Bronchial epithelial cell (primary cell): ENCODE results near the gene SLC2A9. TPM values are rescaled to one million over a fixed set of nuclear protein-coding genes. Genes with fewer than 3 reads are reported as not detected.

ENCODE experiments used
- DNase-seq: peaks from one replicate; pipeline ENCODE4 v3.0.0-alpha.2; 2010; ENCODE audit warnings: low read depth
- FAIRE-seq: peaks from 2 replicates; lab custom pipeline; 2011; peaks lifted over from hg19 to GRCh38; lab: Jason Lieb, UNC
- H3K27me3 ChIP-seq: 2 replicates; pipeline ENCODE4 v1.5.1; 2011; ENCODE audit warnings: low read length; ENCODE audit not compliant: control insufficient read depth, insufficient read depth
- H3K36me3 ChIP-seq: 2 replicates; pipeline ENCODE4 v1.5.1; 2011; ENCODE audit warnings: low read length; ENCODE audit not compliant: control insufficient read depth, insufficient read depth
- H3K4me3 ChIP-seq: 2 replicates; pipeline ENCODE4 v1.5.1; 2011; ENCODE audit warnings: mild to moderate bottlenecking, low read depth, low read length, control low read depth
- total RNA-seq: library from RNA; depleted of rRNA; stranded (reverse); fragments of >200 nt; gene quantifications from 2 replicates; pipeline ENCODE4 v1.2.1, GENCODE V29; 2014
- TF ChIP-seq, protein P1 (sequence below): IDR thresholded peaks from 2 replicates; pipeline ENCODE4 v1.5.1; 2011; ENCODE audit warnings: mild to moderate bottlenecking, moderate library complexity, low read length, control low read depth, inconsistent platforms; ENCODE audit not compliant: insufficient read depth, severe bottlenecking

SLC2A9 gene
- total RNA-seq, 1 donor from 2014 or later, result 29.7 TPM

DNA sequence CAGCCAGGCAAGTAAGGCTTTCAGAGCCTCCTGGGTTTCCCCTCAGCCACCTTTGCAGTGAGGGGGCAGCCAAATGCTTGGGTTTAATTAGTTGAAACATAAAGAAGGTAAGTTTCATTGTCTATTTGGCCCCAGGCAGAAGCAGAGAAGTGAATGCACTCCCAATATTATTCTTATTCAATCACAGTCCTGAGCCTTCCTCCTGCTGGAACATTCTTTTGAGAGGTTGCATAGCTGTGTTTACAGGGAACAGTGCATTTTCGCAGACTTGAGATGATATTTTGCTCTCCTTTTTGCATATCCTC lies 13.9 kb downstream of the SLC2A9 start:
- TF ChIP-seq, protein P1, sequence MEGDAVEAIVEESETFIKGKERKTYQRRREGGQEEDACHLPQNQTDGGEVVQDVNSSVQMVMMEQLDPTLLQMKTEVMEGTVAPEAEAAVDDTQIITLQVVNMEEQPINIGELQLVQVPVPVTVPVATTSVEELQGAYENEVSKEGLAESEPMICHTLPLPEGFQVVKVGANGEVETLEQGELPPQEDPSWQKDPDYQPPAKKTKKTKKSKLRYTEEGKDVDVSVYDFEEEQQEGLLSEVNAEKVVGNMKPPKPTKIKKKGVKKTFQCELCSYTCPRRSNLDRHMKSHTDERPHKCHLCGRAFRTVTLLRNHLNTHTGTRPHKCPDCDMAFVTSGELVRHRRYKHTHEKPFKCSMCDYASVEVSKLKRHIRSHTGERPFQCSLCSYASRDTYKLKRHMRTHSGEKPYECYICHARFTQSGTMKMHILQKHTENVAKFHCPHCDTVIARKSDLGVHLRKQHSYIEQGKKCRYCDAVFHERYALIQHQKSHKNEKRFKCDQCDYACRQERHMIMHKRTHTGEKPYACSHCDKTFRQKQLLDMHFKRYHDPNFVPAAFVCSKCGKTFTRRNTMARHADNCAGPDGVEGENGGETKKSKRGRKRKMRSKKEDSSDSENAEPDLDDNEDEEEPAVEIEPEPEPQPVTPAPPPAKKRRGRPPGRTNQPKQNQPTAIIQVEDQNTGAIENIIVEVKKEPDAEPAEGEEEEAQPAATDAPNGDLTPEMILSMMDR, result no peak
- Histone ChIP-seq H3K27me3 (no peaks in the 10 kb centered on the region), H3K36me3 (peaks cover 7% of the 10 kb centered on the region), H3K4me3 (no peak overlapping the region)
- no peak for FAIRE-seq
- no peak for DNase-seq

DNA sequence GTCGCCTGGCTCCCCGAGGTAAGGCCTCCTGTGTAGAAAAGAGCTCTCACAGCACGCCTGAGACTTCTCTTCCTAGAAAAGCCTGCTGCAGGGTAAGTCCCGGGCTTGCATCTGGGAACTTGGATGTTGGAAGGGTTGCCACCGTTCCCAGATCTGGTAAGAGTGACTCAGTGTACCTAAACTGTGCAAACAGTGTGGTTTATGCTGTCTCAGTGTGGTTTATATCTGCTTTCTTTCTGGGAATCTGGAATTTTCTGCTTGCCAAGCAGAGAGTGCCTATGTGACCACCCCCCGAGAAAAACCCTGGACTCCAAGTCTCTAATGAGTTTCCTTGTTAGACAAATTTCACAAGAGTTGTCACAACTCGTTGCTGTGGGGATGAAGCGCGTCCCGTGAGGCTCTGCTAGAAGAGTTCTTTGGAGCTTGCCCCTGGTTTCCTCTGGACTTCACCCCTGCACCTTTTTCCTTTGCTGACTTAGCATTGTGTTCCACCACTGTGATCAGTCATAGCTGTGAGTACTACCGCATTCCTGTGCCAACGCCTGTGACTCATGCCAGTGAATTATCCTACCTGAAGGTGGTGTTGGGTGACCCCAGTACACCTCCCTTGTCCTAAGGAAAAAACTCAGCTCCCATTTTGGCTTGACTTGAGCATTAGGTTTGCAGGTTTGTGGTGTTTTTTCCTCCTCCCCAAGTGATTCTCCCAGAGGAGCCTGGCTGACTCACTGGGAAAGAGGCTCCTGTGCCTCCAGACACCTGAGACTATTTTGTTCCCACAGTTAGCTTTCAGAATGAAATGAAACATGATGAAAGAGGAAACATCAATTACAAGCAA lies 14.5 kb downstream of the SLC2A9 start:
- H3K27me3 ChIP-seq, result no peaks in the 10 kb centered on the region
- TF ChIP-seq, protein P1, result peak; percentile 8
- no peak overlapping the region for H3K4me3 ChIP-seq
- FAIRE-seq, result peak; percentile 99
- DNase-seq, result peak; percentile 98
- H3K36me3 ChIP-seq, result peaks cover 7% of the 10 kb centered on the region

DNA sequence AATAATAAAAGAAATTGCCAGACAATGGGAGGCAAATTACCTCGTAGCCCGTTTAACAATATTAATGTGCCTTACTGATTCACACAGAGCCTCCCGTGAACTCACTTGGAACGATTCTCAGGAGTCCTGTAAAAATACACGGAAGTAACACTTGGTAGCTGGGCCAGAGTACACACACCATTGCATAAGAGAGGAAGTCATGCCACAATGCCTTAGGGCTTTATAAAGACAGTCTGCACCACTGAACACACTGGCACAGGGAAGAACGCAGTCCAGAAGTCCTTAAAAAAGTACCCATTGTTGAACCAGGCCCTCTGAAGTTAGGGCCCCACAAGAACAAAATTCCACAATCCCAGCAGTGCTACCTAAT lies 15.1 kb downstream of the SLC2A9 start:
- Histone ChIP-seq H3K36me3 (peaks cover 7% of the 10 kb centered on the region), H3K27me3 (no peaks in the 10 kb centered on the region), H3K4me3 (no peak overlapping the region)
- TF ChIP-seq, protein P1, result no peak
- FAIRE-seq (peak; percentile 84), DNase-seq (peak; percentile 94)

DNA sequence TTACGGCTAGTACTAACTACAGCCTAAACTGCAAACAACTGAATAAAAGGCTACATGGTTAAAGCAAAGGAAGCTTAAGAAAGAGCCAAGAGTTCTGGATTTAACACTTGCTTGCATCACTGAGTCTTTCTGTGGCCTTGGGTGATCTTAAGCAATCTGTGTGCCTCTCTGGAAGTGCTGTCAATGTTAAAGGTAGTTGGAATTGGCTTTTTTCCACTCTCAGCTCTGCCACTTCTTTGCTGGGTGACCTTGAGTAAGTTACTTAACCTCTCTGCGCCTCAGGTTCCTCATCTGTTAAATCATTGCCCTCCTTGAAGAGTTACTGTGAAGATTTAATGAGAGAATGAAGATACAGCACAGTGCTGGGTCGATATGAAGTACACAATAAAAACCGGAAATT lies 15.7 kb downstream of the SLC2A9 start:
- TF ChIP-seq, protein P1, result no peak
- no peaks in the 10 kb centered on the region for H3K27me3 ChIP-seq
- DNase-seq (no peak), FAIRE-seq (no peak)
- no peak overlapping the region for H3K4me3 ChIP-seq
- H3K36me3 ChIP-seq, result peaks cover 7% of the 10 kb centered on the region

DNA sequence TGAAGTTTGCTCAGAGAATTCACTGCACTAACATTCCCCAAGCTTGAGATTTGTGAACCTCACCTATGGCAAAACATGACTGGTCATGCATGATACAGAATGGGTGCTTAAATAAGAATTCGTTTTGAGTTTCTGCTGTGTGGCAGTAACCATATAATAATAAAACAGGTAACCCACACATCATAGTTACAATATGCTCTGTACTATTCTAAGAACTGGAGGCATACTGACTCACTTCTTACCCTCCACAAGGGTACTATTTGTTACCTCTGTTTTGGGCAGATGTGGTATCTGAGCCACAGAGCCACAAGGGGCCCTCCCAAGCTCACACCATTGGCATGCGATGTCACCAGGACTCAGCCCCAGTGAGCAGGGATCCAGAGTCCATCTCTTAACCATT lies 17.6 kb downstream of the SLC2A9 start:
- TF ChIP-seq, protein P1, result no peak
- peak; percentile 93 for DNase-seq
- Histone ChIP-seq H3K27me3 (no peaks in the 10 kb centered on the region), H3K36me3 (peaks cover 12% of the 10 kb centered on the region), H3K4me3 (no peak overlapping the region)
- peak; percentile 36 for FAIRE-seq

DNA sequence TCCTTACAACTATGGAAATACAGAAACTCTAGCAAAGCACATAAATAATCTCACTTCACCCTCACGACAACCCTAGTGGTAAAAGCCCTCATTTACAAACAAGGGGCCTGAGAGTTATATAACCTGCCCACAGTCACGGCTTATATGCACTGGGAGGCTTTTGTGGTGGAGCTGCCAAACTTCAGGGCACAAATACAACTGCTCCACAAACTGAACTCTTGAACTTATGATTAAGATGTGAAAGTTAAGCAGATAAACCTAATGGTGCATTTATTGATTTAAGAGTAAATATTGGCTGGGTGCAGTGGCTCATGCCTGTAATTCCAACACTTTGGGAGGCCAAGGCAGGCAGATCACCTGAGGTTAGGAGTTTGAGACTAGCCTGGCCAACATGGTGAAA lies 19.0 kb downstream of the SLC2A9 start:
- peaks cover 12% of the 10 kb centered on the region for H3K36me3 ChIP-seq
- TF ChIP-seq, protein P1, result no peak
- no peak overlapping the region for H3K4me3 ChIP-seq
- H3K27me3 ChIP-seq, result no peaks in the 10 kb centered on the region
- FAIRE-seq, result no peak
- no peak for DNase-seq
